ENCODE results near the gene RNF169. TPM values are rescaled to one million over a fixed set of nuclear protein-coding genes. Genes with fewer than 3 reads are reported as not detected.

The RNF169 gene
- total and polyA plus RNA-seq, 2 of the 8 experiments (the other 6 are each of a cell fraction or from before 2014, with no cell fraction given) = 3.6 to 12.5 TPM

GRCh38 chr11:74770456-74770855 lies 21.8 kb downstream of the RNF169 start:
- Histone ChIP-seq H2AFZ (ENCODE audit: low read length) (no peak overlapping the region), H2BK15ac (ENCODE audit: low read length) (no peak overlapping the region), H2AK5ac (ENCODE audit: low read depth, low read length) (no peak overlapping the region), H4K8ac (ENCODE audit: extremely low read depth, insufficient read depth, low read length) (no peak overlapping the region), H2BK5ac (ENCODE audit: low read depth, low read length) (no peak overlapping the region), H3K56ac (replicated peaks; ENCODE audit: insufficient read length, low read depth, low read length) (no peak overlapping the region), H3K14ac (ENCODE audit: insufficient read length) (no peak overlapping the region), H3K27me3 (replicated peaks in 1 of 4; ENCODE audit: control insufficient read depth in 3 of 4, extremely low read depth in 1 of 4, insufficient read depth in 3 of 4, low read length in 3 of 4) (no peaks in the 10 kb centered on the region), H3K4me3 (ENCODE audit: extremely low read depth in 1 of 4, insufficient read depth in 2 of 4, low read depth in 3 of 4, low read length in 4 of 4) (no peak overlapping the region), H3K4me1 (replicated peaks in 1 of 4; ENCODE audit: control insufficient read depth in 3 of 4, insufficient read depth in 4 of 4, low read length in 3 of 4) (no peaks in the 10 kb centered on the region; a peak in 1 of 7 replicates), H2BK20ac (ENCODE audit: low read length) (no peak overlapping the region), H2BK12ac (ENCODE audit: low read depth, low read length) (no peak overlapping the region), H3K9me3 (ENCODE audit: insufficient read depth in 2 of 2, low read depth in 1 of 2, low read length in 1 of 2) (no peaks in the 10 kb centered on the region), H3K79me2 (ENCODE audit: control insufficient read depth in 1 of 2, insufficient read depth in 2 of 2, low read length in 2 of 2) (peaks cover 0 to 27% of the 10 kb centered on the region in 2 experiments; a peak in 2 of 4 replicates), H3K4ac (replicated peaks; ENCODE audit: insufficient read length, low read depth, low read length) (no peak overlapping the region), H3K23ac (ENCODE audit: insufficient read length) (no peak overlapping the region), H3K23me2 (ENCODE audit: low read depth, low read length) (no peaks in the 10 kb centered on the region), H3K18ac (ENCODE audit: extremely low read depth, low read length) (no peak overlapping the region), H4K5ac (ENCODE audit: insufficient read length, low read depth, low read length) (no peak overlapping the region), H3K36me3 (ENCODE audit: control insufficient read depth in 2 of 4, insufficient read depth in 4 of 4, low read length in 3 of 4) (no peaks in the 10 kb centered on the region), H3K27ac (ENCODE audit: low read depth, low read length) (no peak overlapping the region), H3K9ac (replicated peaks in 1 of 4; ENCODE audit: extremely low read depth in 1 of 4, low read depth in 3 of 4, low read length in 3 of 4) (no peak overlapping the region), H3K79me1 (ENCODE audit: low read depth, low read length) (no peaks in the 10 kb centered on the region; the same call in 1 of the 2 replicates), H2BK120ac (replicated peaks; ENCODE audit: low read depth, low read length) (no peak overlapping the region), H4K20me1 (replicated peaks in 1 of 2; ENCODE audit: control insufficient read depth in 1 of 2, insufficient read depth in 2 of 2, low read length in 2 of 2) (peaks cover 0 to 3% of the 10 kb centered on the region in 2 experiments), H4K91ac (replicated peaks; ENCODE audit: insufficient read length, low read length) (no peak overlapping the region), H3K4me2 (ENCODE audit: insufficient read depth in 1 of 2, low read depth in 2 of 2, low read length in 2 of 2) (no peak overlapping the region)
- ChIA-PET POLR2A (ENCODE audit: partially characterized antibody) (interaction anchor here (1.2 kb wide), 1 partner anchor 15 kb away, joined by 4 read pairs; no protein-coding TSS in a partner anchor), CTCF (ENCODE audit: partially characterized antibody) (interaction anchor here (1.6 kb wide), 1 partner anchor 15 kb away, joined by 3 read pairs; no protein-coding TSS in a partner anchor)
- 86% methylated on average over 5 of the region's 5 CpGs; no CpG with 5 or more reads in 1 of the 2 experiments for WGBS, 2 experiments (ENCODE audit: extremely low coverage in 1 of 2, insufficient coverage in 1 of 2, insufficient read length in 1 of 2, insufficient replicate concordance in 2 of 2, low coverage in 1 of 2, low lambda C conversion rate in 2 of 2, missing lambda C conversion rate in 1 of 2)
- no peak for DNase-seq (ENCODE audit: low read depth in 1 of 2, low spot score in 2 of 2)
- no peak for TF ChIP-seq JUN (IDR thresholded peaks at IDR 0.05; ENCODE audit: low read depth, low read length)
- FAIRE-seq = no peak

All from H1 (cell line).